Activated CD8-positive, alpha-beta memory T cell treated with anti-CD3 and anti-CD28 coated beads for 1 hour (primary cell): ENCODE results near the gene ZFX.
"Not testable (repeated sequence)": the region's sequence is repeated elsewhere in the genome, so short reads cannot be mapped to it uniquely, and the experiment has no call there.

Experiments
- DNase-seq, 2 donors: peaks; one replicate each; pipeline ENCODE4 v3.0.0-alpha.2; 2020; ENCODE audit warnings: low read depth in 1 of 2; ENCODE audit errors: extremely low read depth in 1 of 2

Gene ZFX

DNA sequence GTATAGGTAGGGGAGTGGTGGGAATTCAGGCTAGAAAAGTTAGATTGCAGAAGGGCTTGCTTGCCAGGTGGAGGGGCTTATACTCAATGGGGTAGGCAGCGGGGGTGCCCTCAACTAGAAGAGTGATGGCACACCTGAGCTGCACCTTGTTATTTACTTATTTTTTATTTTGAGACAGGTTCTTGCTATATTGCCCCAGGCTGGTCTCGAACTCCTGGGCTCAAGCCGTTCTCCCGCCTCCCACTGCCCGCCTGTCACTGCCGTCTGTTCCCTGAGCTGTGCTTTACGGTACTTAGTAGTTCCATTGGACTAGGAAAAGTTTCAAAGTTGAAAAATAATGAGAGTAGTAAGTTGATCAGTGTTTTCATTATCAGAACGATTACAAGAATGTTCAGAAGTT, 2.0 kb downstream of the ZFX start:
- DNase-seq = no peak

DNA sequence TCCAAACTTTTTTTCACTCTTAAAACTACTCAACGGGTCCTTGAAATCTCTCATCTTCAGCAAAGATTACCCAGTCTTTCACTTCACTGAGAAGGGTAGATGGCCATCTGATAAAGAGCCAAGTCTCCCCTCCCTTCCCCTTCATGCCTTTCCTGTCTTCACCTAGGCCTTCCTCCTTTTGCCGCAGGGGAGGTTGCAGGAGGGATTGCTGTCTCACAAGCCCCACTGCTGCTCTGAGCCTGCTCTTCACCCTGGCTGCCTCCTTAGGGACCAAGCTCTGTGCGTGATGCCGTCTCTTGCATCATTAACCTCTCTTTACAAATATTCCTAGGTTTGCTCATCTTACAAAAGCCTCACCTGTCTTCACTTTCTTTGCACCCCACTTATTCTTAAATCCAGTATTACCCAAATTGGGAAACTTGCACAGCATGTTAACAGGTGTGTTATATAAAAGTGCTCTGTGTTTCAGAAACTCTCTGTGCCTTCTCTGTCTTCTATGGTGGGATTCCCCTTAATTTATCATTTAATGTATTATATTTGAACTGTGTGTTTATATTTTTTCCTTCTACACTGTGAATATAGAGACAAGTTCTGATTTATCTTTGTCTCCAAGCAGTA, 3.8 kb downstream of the ZFX start:
- DNase-seq = no peak

DNA sequence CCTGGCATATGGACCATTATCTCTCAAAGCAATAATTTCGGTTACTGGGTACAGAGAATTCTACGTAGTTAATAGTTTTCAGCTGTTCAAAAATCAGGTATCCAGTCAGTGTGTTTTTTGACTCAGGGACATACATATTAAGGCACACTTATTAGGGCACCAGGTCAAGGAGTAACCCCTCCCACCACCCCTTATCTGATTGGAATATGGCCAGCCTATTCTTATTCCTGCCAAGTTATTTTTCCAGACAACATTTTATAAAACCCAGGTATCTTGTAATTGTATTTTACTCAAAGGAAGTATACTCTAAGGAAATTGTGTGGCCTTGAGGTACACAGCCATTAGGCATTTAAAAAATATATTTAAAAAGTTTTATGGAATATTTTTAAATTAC, 4.3 kb downstream of the ZFX start:
- no peak for DNase-seq

DNA sequence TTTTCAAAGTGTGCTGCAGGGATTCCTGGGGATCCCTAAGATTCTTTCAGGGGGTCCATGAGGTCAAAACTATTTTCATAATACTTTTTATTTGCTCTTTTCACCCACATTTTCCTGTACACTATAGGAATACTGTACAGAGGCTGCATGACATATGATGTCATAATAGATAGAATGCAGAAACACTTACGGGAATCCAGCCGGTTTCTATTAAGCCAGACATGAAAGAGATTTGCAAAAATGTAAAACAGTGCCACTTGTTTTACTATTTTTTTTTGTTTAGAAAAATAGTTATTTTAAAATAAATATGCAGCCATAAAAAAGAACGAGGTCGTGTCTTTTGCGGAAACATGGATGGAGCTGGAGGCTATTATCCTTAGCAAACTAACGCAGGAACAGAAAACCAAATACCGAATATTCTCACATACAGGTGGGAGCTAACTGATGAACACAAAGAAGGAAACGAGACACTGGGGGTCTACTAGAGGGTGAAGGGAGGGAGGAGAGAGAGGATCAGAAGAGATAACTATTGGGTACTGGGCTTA, 5.0 kb downstream of the ZFX start:
- no peak for DNase-seq

DNA sequence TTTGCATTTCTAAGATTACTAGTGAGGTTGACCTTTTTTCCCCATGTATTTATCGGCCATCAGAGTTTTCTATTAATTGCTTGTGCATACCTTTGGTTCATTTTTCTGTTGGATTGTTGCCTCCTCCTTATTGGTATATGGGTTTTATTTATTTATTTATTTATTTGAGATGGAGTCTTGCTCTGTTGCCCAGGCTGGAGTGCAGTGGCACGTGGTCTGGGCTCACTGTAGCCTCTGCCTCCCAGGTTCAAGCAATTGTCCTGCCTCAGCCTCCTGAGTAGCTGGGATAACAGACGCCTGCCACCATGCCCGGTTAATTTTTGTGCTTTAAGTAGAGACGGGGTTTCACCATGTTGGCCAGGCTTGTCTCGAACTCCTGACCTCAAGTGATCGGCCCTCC, 6.2 kb downstream of the ZFX start:
- not testable (repeated sequence) for DNase-seq

DNA sequence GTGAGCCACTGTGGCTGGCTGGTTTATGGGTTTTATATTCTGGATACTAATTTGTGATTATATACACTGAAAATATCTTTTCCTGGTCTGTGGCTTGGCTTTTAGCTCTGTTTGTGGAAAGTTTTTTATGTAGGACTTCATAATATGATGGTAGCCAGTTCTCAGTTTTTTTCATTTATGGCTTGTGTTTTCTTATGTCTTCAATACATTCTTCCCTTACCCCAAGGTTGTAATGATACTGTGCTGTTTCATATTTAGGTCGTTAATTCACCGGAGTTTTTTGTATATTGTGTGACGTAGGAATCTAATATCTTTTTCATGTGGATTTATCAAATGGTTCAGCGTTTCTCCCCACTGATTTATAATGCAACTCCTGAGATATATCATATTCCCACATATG, 6.6 kb downstream of the ZFX start:
- DNase-seq = no peak

DNA sequence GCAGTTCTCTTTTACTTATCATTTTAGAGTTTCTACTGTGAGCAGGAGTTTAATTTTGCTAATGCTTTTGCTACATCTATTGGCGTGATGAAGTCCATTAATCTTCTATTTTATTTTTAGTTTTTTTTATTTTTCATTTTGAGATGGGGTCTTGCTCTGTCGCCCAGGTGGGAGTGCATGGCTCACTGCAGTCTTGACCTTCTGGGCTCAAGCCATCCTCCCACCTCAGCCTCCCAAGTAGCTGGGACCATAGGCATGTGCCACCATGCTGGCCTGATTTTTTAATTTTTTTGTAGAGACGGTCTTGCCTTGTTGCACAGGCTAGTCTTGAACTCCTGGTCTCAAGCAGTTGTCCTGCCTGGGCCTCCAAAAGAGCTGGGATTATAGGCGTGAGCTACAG, 9.4 kb downstream of the ZFX start:
- no peak for DNase-seq

DNA sequence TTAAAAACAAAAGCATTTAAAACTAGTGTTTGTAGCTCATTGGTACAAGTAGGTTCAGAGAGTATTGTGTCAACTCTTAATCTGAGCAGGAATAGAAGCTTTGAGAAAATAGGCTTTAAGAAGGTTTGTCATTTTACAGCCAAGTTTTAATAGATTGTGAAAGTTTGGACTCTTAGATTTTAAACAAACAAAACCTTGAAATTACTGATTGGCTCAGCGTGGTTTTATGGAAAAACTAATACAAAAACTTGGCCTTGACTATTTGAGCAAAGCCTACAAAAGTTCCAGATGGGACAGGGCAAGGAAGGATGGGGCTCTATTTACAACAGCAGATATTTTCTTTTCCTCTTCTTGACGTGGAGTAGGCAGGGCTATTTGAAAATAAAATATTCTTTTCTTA, 16.5 kb downstream of the ZFX start:
- DNase-seq = no peak

DNA sequence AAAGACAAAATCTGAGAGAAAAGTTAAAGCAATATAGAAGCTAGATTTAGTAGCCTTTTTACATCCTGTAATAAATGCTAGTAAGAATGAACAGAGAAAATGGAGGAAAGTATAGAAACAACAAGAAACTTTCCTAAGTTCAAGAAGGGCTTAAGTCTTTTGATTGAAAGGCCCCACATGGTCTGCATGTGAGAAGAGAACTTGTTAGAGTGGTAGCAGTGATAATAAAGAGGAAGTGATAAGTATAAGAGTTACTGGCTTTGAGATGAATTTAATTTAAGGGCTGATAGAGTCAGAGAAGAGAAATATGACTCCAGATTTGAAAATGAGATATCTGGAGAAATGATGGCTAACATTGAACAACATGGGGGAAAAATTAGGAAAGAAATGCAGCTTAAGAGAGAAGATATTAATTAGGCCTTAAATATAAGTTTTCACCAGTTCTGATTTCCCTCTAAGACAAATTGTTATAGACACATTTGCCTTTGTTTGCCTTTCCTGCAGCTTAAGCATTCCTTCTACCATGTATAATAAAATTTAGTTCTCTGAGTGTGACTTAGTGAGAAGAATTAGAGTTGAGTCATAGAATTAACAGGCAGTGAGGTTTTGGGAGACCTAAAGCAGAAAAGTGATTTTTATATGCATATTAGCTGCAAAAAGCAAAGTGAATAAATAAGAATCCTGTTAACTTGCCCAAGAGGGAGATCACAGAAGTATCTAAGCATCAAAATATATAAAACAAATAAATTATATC, 18.4 kb downstream of the ZFX start:
- DNase-seq = no peak

DNA sequence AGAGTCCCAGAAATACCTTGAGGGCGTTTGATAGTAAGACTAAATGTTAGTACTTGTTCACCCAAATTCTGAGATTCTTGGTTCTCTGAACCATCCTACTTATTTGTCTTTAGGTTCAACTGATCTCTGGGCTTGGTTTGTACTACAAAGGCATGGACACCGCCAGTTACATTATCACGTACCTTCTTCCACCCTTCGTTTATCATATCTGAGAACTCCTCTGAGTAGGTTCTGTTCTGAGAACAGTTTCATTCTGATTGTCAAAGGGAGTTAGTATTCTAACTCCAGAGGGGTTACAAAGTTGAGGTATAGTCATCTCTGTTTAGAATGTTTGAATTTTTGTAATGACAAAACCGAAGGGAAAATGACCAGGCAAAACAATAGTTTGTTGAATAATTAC, 19.3 kb downstream of the ZFX start:
- no peak for DNase-seq

DNA sequence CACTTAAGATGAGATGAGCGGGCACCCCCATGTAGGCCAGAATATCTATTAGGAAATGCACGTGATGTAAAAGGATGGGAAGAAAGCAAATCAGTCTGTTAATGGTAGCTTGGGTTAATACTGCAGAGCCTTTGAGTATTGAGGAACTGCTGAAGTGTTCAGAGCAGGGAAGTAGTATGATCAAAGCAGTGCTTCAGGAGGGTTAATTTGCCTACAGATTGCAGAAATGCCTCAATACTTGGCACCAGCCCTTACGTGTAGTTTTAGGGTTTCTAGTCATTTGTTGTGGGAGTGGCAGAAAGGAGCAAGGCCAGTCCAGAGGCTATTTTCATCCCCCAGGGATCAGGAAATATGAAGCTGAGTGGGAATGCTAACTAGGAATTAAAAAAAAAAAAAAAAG, 19.7 kb downstream of the ZFX start:
- DNase-seq = no peak

DNA sequence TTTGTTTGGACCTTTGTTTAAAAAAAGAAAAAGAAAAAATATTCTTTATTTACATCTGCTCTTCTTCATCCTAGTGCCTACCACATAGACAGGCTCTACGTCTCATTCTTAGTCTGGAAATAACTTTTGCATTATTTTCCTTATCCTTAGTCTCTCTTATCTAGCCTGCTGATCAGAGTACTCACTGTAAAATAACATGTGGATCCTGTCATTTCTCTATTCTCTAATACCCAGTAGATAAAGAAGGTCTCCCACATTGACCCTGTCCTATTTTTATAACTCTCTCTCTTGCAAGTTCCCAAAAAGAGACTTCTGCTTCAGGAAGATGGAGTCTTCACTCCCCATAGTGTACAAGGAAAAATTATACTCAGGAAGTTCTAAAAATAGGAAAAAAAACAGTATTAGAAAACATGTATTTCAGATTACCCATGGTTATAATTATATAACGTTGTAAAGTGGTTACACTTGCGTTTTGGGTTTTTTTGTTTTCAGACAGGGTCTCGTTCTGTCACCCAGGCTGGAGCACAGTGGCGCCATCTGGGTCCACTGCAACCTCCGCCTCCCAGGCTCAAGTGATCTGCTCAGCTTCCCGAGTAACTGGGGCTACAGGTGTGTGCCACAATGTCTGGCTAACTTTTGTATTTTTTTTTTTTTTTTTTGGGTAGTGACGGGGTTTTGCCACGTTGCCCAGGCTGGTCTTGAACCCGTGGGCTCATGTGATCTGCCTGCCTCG, 23.8 kb downstream of the ZFX start:
- no peak for DNase-seq

DNA sequence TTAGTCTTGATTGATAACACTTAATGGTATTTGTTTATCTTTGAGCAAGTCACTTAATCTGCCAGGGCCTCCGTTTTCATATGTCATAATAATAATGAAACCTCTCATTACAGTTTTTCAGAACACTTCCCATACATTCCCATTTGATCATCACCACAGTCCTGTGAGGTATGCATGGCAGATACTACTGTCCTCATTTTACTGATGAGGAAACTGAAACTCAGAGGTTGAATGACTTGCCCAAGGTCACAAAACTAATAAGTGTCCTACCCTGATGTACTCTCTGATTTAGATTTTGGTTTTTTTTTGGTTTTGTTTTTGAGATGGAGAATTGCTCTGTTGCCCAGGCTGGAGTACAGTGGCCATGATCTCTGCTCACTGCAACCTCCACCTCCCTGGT, 25.7 kb downstream of the ZFX start:
- no peak for DNase-seq

DNA sequence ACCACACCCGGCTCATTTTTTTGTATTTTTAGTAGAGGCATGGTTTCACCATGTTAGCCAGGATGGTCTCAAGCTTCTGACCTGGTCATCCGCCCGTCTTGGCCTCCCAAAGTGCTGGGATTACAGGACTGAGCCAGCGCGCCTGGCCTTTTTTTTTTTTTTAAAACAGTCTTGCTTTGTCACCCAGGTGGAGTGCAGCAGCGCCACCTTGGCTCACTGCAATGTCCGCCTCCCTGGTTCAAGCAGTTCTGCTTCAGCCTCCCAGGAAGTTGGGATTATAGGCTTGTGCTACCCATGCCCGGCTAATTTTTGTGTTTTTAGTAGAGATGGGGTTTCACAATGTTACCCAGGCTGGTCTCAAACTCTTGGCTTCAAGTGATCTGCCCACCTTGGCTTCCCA, 28.9 kb downstream of the ZFX start:
- no peak for DNase-seq

DNA sequence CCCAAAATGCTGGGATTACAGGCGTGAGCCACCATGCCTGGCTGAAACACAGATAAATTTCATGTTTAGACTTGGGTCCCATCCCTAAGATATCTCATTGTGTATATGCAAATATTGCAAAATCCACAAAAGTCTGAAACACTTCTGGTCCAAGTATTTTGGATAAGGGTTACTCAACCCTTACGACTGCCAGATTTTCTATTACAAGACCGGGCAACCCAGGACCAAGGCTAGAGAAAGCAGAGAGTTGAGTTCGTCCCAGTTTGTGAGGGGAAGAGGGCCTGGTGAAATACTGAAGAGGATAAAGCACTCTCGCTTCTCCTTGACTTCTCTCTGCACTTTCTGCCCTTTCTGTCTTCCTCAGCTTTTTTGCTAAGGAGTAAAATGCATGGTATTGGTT, 34.5 kb downstream of the ZFX start:
- no peak for DNase-seq

DNA sequence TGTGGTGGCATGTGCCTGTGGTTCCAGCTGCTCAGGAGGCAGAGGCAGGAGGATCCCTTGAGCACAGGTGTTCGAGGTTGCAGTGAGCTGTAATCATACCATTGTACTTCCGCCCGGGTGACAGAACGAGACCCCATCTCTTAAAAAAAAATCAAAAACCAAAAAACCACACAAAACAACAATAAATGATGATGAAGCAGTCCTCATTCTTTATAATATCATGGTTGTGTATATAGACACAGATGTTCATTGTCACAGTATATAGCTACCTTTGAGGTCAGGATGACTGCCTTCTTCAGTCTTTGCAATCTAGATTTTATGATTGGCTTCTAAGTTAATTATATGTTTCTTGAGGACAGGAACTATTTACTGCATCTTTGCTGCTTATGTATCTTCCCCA, 37.0 kb downstream of the ZFX start:
- no peak for DNase-seq

DNA sequence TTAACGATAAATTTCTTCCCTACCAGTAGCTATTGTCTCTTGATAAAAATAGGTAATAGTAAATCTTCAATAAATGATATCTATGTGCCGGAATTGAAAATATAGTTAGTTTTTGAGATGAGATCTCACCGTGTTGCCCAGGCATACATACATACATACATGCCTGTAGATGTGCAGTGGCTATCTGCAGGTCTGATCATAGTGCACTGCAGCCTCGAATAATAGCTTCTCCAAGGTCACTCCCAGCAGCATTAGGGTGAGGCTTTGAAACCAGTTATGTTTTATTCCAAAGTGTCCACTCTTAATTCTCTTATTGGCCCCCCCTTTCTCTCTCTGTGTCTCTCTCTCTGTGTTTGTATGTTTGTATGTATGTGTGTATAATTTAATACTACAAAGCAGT, 37.5 kb downstream of the ZFX start:
- no peak for DNase-seq

DNA sequence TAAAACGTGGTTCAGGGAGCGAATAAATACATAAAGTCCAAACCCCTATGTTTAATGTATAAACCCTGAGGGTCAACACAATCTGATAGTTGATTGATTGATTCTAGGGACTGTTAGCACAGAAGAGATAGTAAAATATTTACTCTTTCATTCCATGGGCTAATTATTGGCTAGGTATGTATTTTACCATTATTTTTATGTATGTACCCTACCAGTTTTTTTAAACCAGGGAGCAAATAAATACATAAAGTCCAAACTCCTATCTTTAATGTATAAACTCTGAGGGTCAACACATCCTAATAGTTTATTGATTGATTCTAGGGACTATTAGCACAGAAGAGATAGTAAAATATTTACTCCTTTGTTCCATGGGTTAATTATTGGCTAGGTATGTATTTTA, 40.0 kb downstream of the ZFX start:
- DNase-seq = no peak

DNA sequence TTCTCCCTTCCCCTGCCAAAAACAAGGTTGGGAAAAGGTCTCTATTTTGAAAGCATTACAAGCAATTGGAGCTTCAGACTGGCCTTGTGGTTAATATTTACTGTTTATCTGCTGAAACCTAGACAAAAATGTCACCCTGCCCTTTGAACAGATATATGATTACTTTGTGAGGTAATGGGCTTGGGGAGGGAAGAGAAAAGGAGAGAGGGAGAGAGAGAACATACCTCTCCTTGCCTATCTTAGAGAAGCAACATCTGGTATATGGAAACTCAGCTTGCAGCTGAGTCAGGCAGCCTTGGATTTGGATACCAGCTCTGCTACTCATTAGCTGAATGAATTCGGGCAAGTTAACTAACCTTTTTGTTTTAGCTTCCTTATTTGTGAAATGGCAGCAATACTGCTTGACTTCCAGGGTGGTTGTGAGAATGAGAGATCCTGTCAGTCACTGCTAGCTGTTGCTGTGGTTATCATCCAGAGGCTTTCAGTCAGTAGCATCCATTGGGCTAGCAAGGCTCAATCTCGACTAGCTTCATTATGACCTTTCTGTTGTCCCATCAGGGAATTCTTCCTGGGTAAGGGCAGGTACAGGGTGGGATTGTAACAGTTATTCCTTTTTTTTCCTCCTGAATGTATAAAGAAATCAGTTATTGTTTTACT, 41.1 kb downstream of the ZFX start:
- DNase-seq = no peak

DNA sequence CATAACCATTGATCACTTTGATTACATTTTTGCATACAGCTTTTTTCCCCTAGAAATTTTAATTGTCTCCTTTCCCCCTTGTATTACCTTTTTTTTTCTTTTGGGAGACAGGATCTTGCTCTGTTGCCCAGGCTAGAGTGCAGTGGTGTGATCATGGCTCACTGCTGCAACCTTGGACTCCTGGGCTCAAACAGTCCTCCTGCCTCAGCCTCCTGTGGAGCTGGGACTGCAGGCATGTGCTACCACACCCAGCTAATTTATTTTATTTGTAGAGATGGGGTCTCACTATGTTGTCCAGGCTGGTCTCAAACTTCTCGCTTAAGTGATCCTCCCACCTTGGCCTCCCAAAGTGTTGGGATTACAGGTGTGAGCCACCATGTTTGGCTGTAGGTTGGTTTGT, 47.0 kb downstream of the ZFX start:
- no peak for DNase-seq

DNA sequence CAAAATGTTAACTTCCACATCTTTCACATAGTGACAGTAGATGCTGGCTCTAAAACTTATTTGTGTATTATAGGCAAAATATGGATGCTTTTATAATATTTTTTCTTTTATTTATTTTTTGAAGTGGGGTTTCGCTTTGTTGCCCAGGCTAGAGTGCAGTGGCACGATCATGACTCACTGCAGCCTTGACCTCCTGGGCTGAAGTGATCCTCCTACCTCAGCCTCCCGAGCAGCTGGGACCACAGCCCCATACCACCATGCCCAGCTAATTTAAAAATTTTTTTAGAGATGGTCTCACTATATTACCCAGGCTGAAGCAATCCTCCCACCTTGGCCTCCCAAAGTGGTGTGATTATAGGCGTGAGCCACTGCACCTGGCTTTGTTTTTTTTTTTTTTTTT, 48.6 kb downstream of the ZFX start:
- no peak for DNase-seq

DNA sequence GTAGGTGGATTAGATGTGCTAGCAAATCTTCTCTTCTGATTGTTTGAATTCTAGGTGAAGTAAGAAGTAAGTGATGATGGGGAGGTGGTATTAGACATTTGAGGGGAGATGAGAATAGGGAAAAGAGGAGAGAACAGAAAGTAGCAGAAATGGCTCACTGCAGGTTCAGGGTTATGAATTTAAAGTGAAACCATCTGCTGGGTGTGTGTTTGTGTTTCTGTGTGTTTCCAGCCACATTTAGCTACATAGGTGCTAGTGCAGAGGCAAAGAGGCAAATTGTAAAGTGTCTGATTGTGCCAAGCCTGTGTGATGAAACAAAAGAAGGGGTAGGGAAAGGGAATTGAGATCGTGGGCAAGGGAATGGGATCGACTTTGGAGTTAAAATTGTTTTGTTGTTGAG, 50.6 kb downstream of the ZFX start:
- DNase-seq = no peak
